Karpas-422 (cell line): Measurements from ENCODE around the gene STAT5B. TPM values are rescaled to one million over a fixed set of nuclear protein-coding genes. Genes with fewer than 3 reads are reported as not detected.

Experiments
- DNase-seq: peaks from one replicate; pipeline ENCODE4 v3.0.0-alpha.2; 2015
- H2AFZ ChIP-seq: fragments of 200-600 bp; sonication (generic); 2 replicates; pipeline ENCODE4 v1.6.1; 2014; ENCODE audit warnings: antibody characterized with exemption, low read length, mixed read lengths
- H3K27ac ChIP-seq: fragments of 200-600 bp; sonication (generic); 2 replicates; pipeline ENCODE4 v1.5.1; 2014; ENCODE audit warnings: mild to moderate bottlenecking, low read length, moderate library complexity
- H3K27me3 ChIP-seq: fragments of 200-600 bp; sonication (generic); 2 replicates; pipeline ENCODE4 v1.6.1; 2014; ENCODE audit warnings: low read length, mixed read lengths
- H3K36me3 ChIP-seq: fragments of 200-600 bp; sonication (generic); 2 replicates; pipeline ENCODE4 v1.6.1; 2014; ENCODE audit warnings: low read length, mixed read lengths; ENCODE audit not compliant: insufficient read depth
- H3K4me1 ChIP-seq: fragments of 200-600 bp; sonication (generic); 2 replicates; pipeline ENCODE4 v1.6.1; 2014; ENCODE audit warnings: mild to moderate bottlenecking, low read length, mixed read lengths
- H3K4me2 ChIP-seq: fragments of 200-600 bp; sonication (generic); 2 replicates; pipeline ENCODE4 v1.6.1; 2014; ENCODE audit warnings: low read length, low read depth, mild to moderate bottlenecking; ENCODE audit not compliant: poor library complexity, severe bottlenecking
- H3K4me3 ChIP-seq: fragments of 200-600 bp; sonication (generic); 2 replicates; pipeline ENCODE4 v1.5.1; 2014; ENCODE audit warnings: mild to moderate bottlenecking, antibody characterized with exemption, low read length, mixed read lengths
- H3K79me2 ChIP-seq: fragments of 200-600 bp; sonication (generic); 2 replicates; pipeline ENCODE4 v1.6.1; 2014; ENCODE audit warnings: mild to moderate bottlenecking, low read length, mixed read lengths
- H3K9ac ChIP-seq: fragments of 200-600 bp; sonication (generic); 2 replicates; pipeline ENCODE4 v1.6.0; 2014; ENCODE audit warnings: low read length
- H3K9me2 ChIP-seq: fragments of 200-600 bp; sonication (generic), shearing (Covaris generic); replicated peaks from 2 replicates; pipeline ENCODE4 v1.6.0; 2014; ENCODE audit warnings: mild to moderate bottlenecking, low read length, moderate library complexity; ENCODE audit not compliant: insufficient read depth
- H3K9me3 ChIP-seq: fragments of 300-700, 200-600 bp; sonication (generic); 2 replicates; pipeline ENCODE4 v1.6.1; 2014; ENCODE audit warnings: low read length, mixed read lengths
- H4K20me1 ChIP-seq: fragments of 200-600 bp; sonication (generic); 2 replicates; pipeline ENCODE4 v1.6.1; 2014; ENCODE audit warnings: mild to moderate bottlenecking, antibody characterized with exemption, low read length, low read depth; ENCODE audit not compliant: insufficient read depth
- total RNA-seq: library from RNA; depleted of rRNA; stranded (reverse); fragments of >200 nt; shearing (Covaris generic); gene quantifications from 2 replicates; pipeline ENCODE4 v1.2.3, GENCODE V29; 2014; ENCODE audit warnings: low replicate concordance

The STAT5B gene
- total RNA-seq, 1 experiment from 2014 or later = 110 TPM

DNA sequence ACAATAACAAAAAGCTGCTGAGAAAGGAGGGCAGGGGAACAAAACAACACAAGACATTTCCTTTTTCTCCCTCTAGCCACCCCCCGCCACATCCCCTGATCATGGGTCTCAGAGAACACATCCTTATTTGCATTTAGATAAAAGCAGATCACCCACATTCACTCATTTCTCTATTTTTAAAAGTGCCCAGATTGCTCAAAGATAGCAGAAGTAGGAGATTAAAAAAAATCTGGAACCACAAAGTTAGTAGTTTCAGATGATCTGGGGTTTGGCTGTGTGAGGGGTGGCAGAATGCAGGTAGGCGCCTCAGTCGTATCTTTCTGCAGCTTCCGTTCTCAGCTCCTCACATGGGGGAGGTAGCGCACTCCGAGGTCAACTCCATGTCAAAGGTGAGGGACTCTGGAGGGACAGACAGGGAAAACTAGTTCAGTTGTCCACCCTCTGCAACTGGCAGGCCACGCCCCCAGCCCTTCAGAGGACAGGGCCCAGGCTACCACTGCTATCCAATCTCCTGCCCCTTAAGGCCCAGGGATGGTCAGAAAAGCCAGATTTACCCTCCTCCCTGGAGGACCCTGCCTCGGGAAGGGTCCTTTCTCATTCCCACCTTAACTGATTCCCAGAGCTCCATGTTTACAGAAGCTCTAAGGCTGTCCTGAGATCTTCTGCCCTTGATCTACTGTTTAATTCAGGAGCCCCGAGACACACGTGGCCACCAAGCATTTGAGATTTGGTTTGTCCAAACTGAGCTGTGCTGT lies 39.4 kb upstream of the STAT5B start:
- no peaks in the 10 kb centered on the region for H3K9me2 ChIP-seq
- peak overlapping the region; percentile 76 for H3K9ac ChIP-seq
- H2AFZ ChIP-seq = 0 out of 2 replicates have a peak overlapping the region, but pooled peaks have one; percentile 68
- H3K36me3 ChIP-seq = peaks cover 3% of the 10 kb centered on the region; the same call in 1 of the 2 replicates
- no peaks in the 10 kb centered on the region for H4K20me1 ChIP-seq
- H3K79me2 ChIP-seq = no peaks in the 10 kb centered on the region
- peak overlapping the region; percentile 95 for H3K27ac ChIP-seq
- peaks cover 95% of the 10 kb centered on the region for H3K4me1 ChIP-seq
- no peaks in the 10 kb centered on the region for H3K27me3 ChIP-seq
- peak overlapping the region; percentile 51 for H3K4me3 ChIP-seq
- H3K9me3 ChIP-seq = no peaks in the 10 kb centered on the region
- H3K4me2 ChIP-seq = peak overlapping the region; percentile 77
- peak; percentile 90 for DNase-seq

DNA sequence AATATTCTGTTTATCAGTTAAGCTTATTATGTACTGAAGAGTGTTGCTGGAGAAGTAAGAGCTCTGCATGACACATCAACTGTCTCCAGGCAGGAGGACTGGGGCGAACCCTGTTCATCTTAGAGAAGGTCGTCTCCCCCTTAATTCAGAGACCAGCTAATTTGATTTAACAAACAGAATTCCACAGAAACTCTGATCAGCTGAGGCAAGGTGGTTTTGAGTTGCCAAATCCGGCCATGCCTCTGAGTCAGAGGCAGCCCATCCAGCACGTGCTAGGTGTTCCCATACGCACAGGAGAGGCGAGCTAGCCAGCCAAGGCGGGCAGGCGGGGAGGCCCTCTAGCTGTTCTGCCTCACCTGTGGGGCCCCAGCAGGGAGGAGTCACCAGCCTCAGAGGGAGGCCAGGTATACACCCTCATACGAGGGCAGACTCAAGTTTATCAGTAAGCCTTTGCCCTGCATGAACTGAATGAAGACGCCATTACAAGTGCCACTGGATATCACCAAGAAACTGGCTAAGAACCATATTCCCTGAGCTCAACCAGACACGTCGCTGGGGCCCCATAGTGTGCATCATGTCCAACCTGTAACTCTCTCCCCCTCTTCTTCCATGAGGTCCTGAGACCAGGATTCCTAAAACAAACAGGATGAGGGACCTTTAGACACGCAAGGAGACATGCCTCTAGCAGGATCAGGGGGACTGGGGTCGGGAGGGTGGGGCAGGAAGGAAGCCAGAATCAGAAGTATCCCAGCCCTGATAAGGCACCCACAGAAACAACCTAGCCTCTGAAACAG lies 37.8 kb upstream of the STAT5B start:
- H3K36me3 ChIP-seq = peaks cover 3% of the 10 kb centered on the region; the same call in 1 of the 2 replicates
- H3K9me3 ChIP-seq = no peaks in the 10 kb centered on the region
- H3K27me3 ChIP-seq = no peaks in the 10 kb centered on the region
- no peaks in the 10 kb centered on the region for H3K9me2 ChIP-seq
- H3K4me3 ChIP-seq = peak overlapping the region; percentile 44; the same call in 1 of the 2 replicates
- H3K9ac ChIP-seq = peak overlapping the region; percentile 76
- H3K27ac ChIP-seq = peak overlapping the region; percentile 95
- H2AFZ ChIP-seq = no peak overlapping the region
- no peaks in the 10 kb centered on the region for H3K79me2 ChIP-seq
- no peaks in the 10 kb centered on the region for H4K20me1 ChIP-seq
- H3K4me2 ChIP-seq = peak overlapping the region; percentile 75
- DNase-seq = no peak
- peaks cover 95% of the 10 kb centered on the region for H3K4me1 ChIP-seq

DNA sequence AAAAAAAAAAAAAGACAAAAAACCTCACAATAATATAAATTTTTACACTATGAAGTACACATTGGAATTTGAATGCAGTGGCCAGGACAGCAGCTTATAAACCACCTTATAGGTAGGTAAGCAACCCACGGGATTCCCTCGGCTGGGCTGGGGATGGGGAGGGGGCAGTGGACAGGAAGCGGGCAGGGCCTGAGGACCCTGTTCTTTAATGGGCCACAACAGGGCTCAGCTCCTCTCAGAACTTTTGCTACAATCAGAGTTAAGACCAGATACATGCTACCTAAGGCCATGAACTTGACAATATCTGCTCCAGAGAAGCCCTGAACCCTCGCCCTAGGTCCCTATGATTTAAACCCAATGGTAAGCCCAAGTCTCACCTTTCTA lies 37.2 kb upstream of the STAT5B start:
- Histone ChIP-seq H3K79me2 (no peaks in the 10 kb centered on the region), H3K27ac (peak overlapping the region; percentile 95), H4K20me1 (no peaks in the 10 kb centered on the region), H3K27me3 (no peaks in the 10 kb centered on the region), H3K9me2 (no peaks in the 10 kb centered on the region), H3K4me2 (peak overlapping the region; percentile 75), H3K9ac (peak overlapping the region; percentile 76), H3K36me3 (peaks cover 3% of the 10 kb centered on the region; the same call in 1 of the 2 replicates), H3K9me3 (no peaks in the 10 kb centered on the region), H2AFZ (no peak overlapping the region), H3K4me1 (peaks cover 96% of the 10 kb centered on the region), H3K4me3 (peak overlapping the region; percentile 44; the same call in 1 of the 2 replicates)
- DNase-seq = no peak

DNA sequence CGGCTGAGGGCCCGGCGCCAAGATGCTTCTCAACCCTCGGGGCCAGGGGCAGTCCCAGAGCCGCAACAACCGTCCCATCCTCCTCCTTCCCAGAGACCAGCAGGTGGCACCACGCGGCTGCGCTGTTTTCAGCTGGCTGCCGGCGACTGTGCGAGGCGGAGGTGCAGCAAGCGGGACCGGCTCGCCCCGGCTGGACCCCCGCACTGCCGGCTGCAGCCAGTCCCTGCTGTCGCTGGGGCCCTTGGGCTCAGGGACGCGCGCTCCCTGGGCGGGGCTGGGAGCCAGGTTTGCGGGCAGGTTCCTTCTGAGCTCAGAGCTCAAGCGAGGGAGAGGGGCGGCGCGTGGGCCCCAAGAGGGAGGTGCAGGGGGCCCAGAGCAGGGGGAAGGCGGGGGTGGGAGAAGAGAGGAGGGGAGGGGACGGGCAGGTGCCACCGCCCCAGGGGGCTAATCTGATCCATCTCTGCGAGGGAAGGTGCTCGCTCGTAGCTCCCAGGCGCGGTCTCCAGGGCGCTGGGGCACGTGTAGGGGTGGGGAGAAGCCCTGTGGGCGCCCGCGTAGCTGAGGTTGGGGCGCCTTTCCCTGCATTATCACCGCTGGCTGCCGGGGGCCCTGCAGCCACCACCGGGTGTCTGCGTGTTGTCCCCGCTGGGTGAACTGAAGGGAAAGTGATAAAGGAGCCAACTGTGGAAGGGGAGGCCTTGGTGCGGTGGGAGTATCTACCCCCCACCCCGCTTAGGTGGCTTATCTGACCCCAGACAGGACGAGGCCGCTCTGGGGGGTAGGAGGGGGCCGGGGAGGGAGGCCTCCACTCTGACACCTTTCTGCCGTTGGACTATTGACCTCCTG lies 36.3 kb upstream of the STAT5B start:
- Histone ChIP-seq H3K9me2 (no peaks in the 10 kb centered on the region), H3K4me1 (peaks cover 95% of the 10 kb centered on the region), H3K27ac (peak overlapping the region; percentile 95), H3K4me3 (peak overlapping the region; percentile 44; the same call in 1 of the 2 replicates), H3K27me3 (no peaks in the 10 kb centered on the region), H3K79me2 (no peaks in the 10 kb centered on the region), H4K20me1 (no peaks in the 10 kb centered on the region), H3K9me3 (no peaks in the 10 kb centered on the region), H3K36me3 (peaks cover 7% of the 10 kb centered on the region; the same call in 1 of the 2 replicates), H3K9ac (peak overlapping the region; percentile 76), H3K4me2 (peak overlapping the region; percentile 75), H2AFZ (no peak overlapping the region)
- DNase-seq = peak; percentile 96

DNA sequence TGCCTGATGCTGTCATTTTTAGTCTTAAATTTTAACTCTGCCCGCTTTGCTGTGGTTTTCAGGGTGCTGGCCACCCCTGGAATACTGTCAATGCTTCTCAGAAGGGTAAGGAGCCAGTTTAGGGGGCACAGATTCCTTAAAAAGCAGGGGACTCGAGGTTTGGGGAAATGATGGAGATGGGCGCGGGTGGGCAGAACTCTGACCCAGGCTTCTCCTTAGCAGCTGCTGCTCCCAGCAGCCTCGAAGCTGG lies 35.8 kb upstream of the STAT5B start:
- Histone ChIP-seq H3K9ac (peak overlapping the region; percentile 76), H3K4me2 (peak overlapping the region; percentile 75), H3K79me2 (no peaks in the 10 kb centered on the region)

DNA sequence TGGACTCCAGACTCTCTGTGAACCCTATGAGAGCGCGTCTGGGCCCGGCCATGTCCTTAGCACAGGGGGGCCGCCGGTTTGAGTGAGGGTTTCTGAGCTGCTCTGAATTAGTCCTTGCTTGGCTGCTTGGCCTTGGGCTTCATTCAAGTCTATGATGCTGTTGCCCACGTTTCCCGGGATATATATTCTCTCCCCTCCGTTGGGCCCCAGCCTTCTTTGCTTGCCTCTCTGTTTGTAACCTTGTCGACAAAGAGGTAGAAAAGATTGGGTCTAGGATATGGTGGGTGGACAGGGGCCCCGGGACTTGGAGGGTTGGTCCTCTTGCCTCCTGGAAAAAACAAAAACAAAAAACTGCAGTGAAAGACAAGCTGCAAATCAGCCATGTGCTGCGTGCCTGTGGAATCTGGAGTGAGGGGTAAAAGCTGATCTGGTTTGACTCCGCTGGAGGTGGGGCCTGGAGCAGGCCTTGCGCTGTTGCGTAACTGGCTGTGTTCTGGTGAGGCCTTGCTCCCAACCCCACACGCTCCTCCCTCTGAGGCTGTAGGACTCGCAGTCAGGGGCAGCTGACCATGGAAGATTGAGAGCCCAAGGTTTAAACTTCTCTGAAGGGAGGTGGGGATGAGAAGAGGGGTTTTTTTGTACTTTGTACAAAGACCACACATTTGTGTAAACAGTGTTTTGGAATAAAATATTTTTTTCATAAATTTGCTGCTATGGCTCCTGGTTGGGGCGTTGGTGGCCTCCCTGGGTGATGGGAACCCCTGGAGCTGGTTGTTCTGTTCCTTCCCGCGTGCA lies 35.2 kb upstream of the STAT5B start:
- Histone ChIP-seq H3K79me2 (no peaks in the 10 kb centered on the region), H3K9ac (peak overlapping the region; percentile 76), H3K27me3 (no peaks in the 10 kb centered on the region), H3K4me1 (peaks cover 84% of the 10 kb centered on the region), H3K9me3 (no peaks in the 10 kb centered on the region), H2AFZ (no peak overlapping the region), H3K4me3 (peak overlapping the region; percentile 44), H3K36me3 (peaks cover 7% of the 10 kb centered on the region; the same call in 1 of the 2 replicates), H3K9me2 (no peaks in the 10 kb centered on the region), H3K27ac (peak overlapping the region; percentile 95), H3K4me2 (peak overlapping the region; percentile 75), H4K20me1 (no peaks in the 10 kb centered on the region)
- DNase-seq = peak; percentile 66

More for the DNA sequence above, 35.8 kb upstream of the STAT5B start:
- H3K9me2 ChIP-seq = no peaks in the 10 kb centered on the region
- H4K20me1 ChIP-seq = no peaks in the 10 kb centered on the region
- peak overlapping the region; percentile 44 for H3K4me3 ChIP-seq
- peaks cover 89% of the 10 kb centered on the region for H3K4me1 ChIP-seq
- H3K36me3 ChIP-seq = peaks cover 7% of the 10 kb centered on the region; the same call in 1 of the 2 replicates
- DNase-seq = no peak
- H3K27me3 ChIP-seq = no peaks in the 10 kb centered on the region
- no peaks in the 10 kb centered on the region for H3K9me3 ChIP-seq
- no peak overlapping the region for H2AFZ ChIP-seq
- H3K27ac ChIP-seq = peak overlapping the region; percentile 95

DNA sequence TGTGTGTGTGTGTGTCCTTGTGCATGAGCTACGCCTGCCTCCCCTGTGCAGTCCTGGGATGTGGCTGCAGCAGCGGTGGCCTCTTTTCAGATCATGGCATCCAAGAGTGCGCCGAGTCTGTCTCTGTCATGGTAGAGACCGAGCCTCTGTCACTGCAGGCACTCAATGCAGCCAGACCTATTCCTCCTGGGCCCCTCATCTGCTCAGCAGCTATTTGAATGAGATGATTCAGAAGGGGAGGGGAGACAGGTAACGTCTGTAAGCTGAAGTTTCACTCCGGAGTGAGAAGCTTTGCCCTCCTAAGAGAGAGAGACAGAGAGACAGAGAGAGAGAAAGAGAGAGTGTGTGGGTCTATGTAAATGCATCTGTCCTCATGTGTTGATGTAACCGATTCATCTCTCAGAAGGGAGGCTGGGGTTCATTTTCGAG lies 34.6 kb upstream of the STAT5B start:
- Histone ChIP-seq H3K4me1 (peaks cover 78% of the 10 kb centered on the region), H3K27me3 (no peaks in the 10 kb centered on the region), H3K27ac (peak overlapping the region; percentile 95), H3K79me2 (no peaks in the 10 kb centered on the region), H3K9ac (peak overlapping the region; percentile 76), H3K36me3 (peaks cover 7% of the 10 kb centered on the region; the same call in 1 of the 2 replicates), H3K4me2 (peak overlapping the region; percentile 75), H3K9me3 (no peaks in the 10 kb centered on the region), H3K4me3 (no peak overlapping the region; the same call in 1 of the 2 replicates), H4K20me1 (no peaks in the 10 kb centered on the region), H2AFZ (no peak overlapping the region), H3K9me2 (no peaks in the 10 kb centered on the region)
- DNase-seq = peak; percentile 72
